ENCODE measurements around the gene MAML2. TPM values are rescaled to one million over a fixed set of nuclear protein-coding genes. Genes with fewer than 3 reads are reported as not detected.

Gene MAML2
- total RNA-seq, 1 donor from 2014 or later: 11.8 TPM

DNA sequence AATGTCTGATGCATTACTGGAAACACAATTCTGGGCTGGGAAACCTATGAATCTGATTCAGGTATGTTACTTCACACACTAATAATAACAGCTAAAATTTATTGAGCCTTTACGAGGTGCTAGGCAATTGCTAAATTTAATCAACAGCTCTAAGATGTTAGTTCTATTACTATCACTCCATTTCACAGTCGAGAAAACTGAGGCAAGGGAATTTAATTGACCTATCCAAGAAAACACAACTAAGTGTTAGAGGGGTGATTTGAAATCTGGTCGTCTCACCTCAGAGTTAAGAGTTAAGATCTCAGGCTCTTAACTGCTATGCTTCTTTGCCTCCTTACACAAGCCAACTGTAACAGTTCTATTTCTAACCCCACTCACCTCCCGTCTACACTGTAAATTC lies 8.8 kb downstream of the MAML2 start:
- no peak overlapping the region for H3K4me3 Mint-ChIP-seq (ENCODE audit: low read depth)
- intact Hi-C loops (cut with micrococcal nuclease): no loop called here
- peaks cover 66% of the 10 kb centered on the region for H3K4me1 Mint-ChIP-seq (ENCODE audit: low read depth)
- no peak for DNase-seq (ENCODE audit: low spot score)
- H3K27me3 Mint-ChIP-seq (ENCODE audit: low read depth): no peaks in the 10 kb centered on the region
- peaks cover 58% of the 10 kb centered on the region for H3K36me3 Mint-ChIP-seq (ENCODE audit: low read depth)
- no peaks in the 10 kb centered on the region for H3K9me3 Mint-ChIP-seq
- no peak overlapping the region for H3K27ac Mint-ChIP-seq

DNA sequence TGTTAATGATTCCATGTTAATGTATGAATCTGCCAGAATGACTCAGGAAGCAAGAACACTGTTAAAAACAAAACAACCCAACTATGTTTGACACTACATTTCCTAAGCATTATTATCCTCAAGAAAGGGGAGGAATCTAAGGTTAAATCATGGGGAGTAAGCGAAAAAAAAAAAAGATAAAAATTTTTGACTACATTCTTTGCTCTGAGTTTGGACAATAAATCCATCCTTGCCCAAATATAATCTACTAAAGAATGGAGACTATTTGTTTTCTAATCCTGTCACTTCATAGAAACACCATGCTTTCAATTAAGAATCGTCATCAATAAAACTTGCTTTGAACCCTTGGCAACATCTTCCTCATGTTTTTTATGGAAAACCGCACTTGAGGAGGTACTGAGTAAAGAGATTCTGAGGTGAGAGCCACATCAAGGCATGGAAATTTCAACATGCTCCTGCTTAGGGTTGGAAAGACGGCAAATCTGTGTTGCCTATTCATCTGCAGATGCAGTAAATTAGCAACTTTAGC lies 9.7 kb downstream of the MAML2 start:
- intact Hi-C loops (cut with micrococcal nuclease): loop anchor here (2.0 kb wide), 1 partner anchor 14 kb away; no protein-coding TSS in a partner anchor
- Mint-ChIP-seq H3K36me3 (ENCODE audit: low read depth) (peaks cover 63% of the 10 kb centered on the region), H3K27ac (no peak overlapping the region), H3K9me3 (no peaks in the 10 kb centered on the region), H3K27me3 (ENCODE audit: low read depth) (no peaks in the 10 kb centered on the region), H3K4me3 (ENCODE audit: low read depth) (no peak overlapping the region), H3K4me1 (ENCODE audit: low read depth) (peaks cover 66% of the 10 kb centered on the region)
- no peak for DNase-seq (ENCODE audit: low spot score)

DNA sequence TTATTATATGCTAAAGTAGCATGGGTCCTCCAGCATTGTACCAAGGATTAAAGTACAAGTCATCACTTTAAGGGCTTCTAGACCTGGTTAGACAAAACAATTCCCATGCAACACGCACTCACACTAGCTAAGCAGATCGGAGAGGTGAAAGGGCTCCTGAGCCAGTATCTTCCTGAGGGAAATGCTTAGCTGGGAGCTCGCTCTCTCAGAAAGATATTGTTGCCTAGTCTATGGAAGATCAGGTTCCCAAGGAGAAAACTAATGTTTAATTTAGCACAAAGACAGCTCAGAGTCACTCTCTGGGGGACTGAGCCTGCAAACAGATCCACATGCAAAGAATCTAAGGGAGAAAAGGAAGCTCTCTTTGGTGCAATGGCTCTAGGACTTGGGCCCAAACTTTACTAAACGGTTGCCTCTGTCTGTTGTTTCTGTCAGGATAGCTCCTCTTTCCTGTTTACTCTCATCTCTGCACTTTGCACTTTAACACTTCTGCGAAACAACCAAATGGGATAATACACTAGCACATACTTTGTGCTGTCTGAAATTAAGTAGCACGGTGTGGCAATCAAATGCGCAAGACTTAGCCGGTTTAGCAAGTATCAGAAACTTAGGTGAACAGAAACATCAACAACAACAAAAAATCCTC lies 10.7 kb downstream of the MAML2 start:
- H3K9me3 Mint-ChIP-seq: no peaks in the 10 kb centered on the region
- H3K4me1 Mint-ChIP-seq (ENCODE audit: low read depth): peaks cover 56% of the 10 kb centered on the region
- no peaks in the 10 kb centered on the region for H3K27me3 Mint-ChIP-seq (ENCODE audit: low read depth)
- peak overlapping the region; percentile 41 for H3K27ac Mint-ChIP-seq
- DNase-seq (ENCODE audit: low spot score): no peak
- intact Hi-C loops (cut with micrococcal nuclease): loop anchor here (2.0 kb wide), 1 partner anchor 13 kb away; no protein-coding TSS in a partner anchor
- H3K36me3 Mint-ChIP-seq (ENCODE audit: low read depth): peaks cover 59% of the 10 kb centered on the region
- no peak overlapping the region for H3K4me3 Mint-ChIP-seq (ENCODE audit: low read depth)

DNA sequence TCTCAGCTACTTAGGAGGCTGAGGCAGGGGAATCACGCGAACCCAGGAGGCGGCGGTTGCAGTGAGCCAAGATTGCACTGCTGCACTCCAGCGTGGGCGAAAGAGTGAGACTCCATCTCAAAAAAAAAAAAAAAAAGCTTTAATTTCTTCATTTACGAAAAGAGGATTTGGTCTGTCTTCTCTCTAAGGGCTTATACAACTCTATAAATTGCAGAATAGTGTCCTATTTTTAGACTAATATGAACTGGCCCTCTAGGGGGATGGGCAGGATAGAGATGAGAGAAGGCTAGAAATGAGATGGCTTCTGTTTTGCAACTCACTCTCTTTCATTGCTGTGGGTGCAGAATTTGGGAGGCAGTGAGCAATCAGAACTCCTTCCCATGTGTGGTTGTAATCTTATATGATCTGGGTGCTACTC lies 11.3 kb downstream of the MAML2 start:
- H3K9me3 Mint-ChIP-seq: no peaks in the 10 kb centered on the region
- intact Hi-C loops (cut with micrococcal nuclease): loop anchor here (2.0 kb wide), 1 partner anchor 13 kb away; no protein-coding TSS in a partner anchor
- peaks cover 51% of the 10 kb centered on the region for H3K4me1 Mint-ChIP-seq (ENCODE audit: low read depth)
- no peak for DNase-seq (ENCODE audit: low spot score)
- H3K27me3 Mint-ChIP-seq (ENCODE audit: low read depth): no peaks in the 10 kb centered on the region
- peaks cover 62% of the 10 kb centered on the region for H3K36me3 Mint-ChIP-seq (ENCODE audit: low read depth)
- peak overlapping the region; percentile 41 for H3K27ac Mint-ChIP-seq
- H3K4me3 Mint-ChIP-seq (ENCODE audit: low read depth): no peak overlapping the region

DNA sequence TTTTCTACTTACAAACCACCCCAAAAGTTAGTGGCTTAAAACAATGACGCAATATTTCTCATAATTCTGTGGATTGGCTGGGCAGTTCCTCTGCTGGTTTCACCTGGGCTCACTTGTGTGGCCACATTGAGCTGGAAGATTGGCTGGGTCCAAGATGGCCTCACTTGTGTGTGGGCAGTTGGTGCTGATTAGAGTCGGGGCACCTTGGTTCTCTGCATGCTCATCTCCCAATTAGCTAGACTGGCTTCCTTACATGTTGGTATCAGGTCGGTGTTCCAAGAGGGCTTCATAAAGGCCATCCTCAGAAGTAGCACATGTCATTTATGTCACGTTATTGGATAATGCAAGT lies 12.5 kb downstream of the MAML2 start:
- Mint-ChIP-seq H3K27me3 (ENCODE audit: low read depth) (no peaks in the 10 kb centered on the region), H3K4me3 (ENCODE audit: low read depth) (no peak overlapping the region), H3K27ac (peak overlapping the region; percentile 44), H3K4me1 (ENCODE audit: low read depth) (peaks cover 46% of the 10 kb centered on the region), H3K36me3 (ENCODE audit: low read depth) (peaks cover 58% of the 10 kb centered on the region), H3K9me3 (no peaks in the 10 kb centered on the region)
- no peak for DNase-seq (ENCODE audit: low spot score)
- intact Hi-C loops (cut with micrococcal nuclease): no loop called here

DNA sequence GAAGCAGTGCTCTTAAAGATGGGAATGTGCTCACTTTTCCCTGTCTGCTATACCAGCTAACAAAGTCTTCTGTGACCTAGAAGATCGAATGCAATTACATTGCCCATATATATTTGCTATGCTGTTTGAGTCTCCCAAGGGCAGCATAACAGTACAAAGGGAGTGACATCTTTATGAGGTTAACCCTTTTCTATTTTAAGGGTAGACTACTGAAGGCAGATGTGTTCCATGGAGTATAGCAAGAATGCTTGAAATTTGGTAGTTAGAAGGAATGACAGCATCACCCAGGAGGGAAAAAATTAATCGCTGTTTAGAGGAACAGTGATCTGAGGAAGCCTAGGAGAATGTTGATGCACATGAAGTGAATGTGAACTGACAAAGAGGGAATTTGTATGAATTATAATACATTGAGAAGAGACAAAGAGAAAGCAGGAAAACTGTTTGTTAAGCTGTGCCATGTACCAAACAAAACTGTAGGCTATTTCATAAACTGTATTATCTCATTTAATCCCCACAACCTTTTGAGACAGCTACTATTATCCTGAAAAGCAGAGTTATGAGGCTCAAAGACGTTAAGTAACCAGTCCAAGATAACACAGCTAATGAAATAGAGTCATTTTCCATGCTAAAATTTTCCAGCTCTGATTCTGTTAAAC lies 13.0 kb downstream of the MAML2 start:
- H3K4me1 Mint-ChIP-seq (ENCODE audit: low read depth): peaks cover 45% of the 10 kb centered on the region
- DNase-seq (ENCODE audit: low spot score): no peak
- intact Hi-C loops (cut with micrococcal nuclease): loop anchor here (1.0 kb wide), 2 partner anchors 8 to 37 kb away; no protein-coding TSS in a partner anchor
- H3K4me3 Mint-ChIP-seq (ENCODE audit: low read depth): no peak overlapping the region
- H3K27me3 Mint-ChIP-seq (ENCODE audit: low read depth): no peaks in the 10 kb centered on the region
- H3K36me3 Mint-ChIP-seq (ENCODE audit: low read depth): peaks cover 55% of the 10 kb centered on the region
- no peaks in the 10 kb centered on the region for H3K9me3 Mint-ChIP-seq
- peak overlapping the region; percentile 73 for H3K27ac Mint-ChIP-seq

DNA sequence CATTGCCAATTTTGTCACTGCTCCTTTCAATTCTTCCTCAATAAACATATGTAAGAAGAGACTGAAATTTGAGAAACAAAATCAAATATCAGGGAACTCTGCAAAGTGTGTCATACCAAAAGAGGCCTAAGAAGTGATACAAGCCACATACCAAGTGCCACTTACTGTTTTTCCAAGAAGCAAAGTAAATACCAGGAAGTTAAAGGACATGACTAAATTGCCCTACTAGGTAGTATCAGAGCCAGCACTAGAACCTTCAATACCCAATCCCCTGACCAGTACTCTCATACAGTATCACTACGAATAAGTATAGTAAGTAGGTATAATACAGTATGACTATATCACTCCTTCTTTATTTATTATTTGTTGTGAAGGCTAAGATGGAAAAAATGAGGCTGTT lies 13.6 kb downstream of the MAML2 start:
- H3K27me3 Mint-ChIP-seq (ENCODE audit: low read depth): no peaks in the 10 kb centered on the region
- H3K9me3 Mint-ChIP-seq: no peaks in the 10 kb centered on the region
- H3K36me3 Mint-ChIP-seq (ENCODE audit: low read depth): peaks cover 49% of the 10 kb centered on the region
- peak overlapping the region; percentile 73 for H3K27ac Mint-ChIP-seq
- intact Hi-C loops (cut with micrococcal nuclease): loop anchor here (1.0 kb wide), 2 partner anchors 9 to 36 kb away; no protein-coding TSS in a partner anchor
- no peak for DNase-seq (ENCODE audit: low spot score)
- H3K4me3 Mint-ChIP-seq (ENCODE audit: low read depth): peak overlapping the region; percentile 20
- peaks cover 44% of the 10 kb centered on the region for H3K4me1 Mint-ChIP-seq (ENCODE audit: low read depth)

DNA sequence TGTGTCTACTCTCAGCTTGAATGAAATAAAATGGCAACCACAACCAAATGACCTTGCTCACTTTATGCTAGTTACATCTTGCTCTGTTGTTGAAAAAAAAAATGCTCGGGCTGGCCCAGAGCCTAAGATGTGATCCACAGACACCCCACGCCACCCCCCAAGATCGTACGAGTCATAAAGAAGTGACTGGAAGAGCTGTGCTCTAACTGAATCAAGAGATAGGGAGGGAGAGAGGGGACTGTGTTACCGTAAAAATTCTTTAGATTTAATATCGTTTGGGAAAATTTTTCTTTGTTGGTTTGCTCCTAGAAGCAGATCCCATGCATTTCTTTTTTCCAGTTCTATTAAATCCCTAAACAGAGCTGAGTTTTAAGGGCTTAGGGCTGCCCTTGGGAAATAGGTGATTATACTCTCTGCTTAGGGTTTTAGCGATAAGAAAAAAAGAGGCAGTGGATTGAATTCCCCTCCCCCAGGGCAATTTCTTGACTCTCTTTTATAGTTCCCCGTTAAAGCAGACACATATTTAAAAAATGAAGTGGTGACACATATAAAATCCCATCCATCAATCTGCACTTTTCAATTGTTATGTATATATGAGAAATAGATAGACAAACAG lies 14.5 kb downstream of the MAML2 start:
- Mint-ChIP-seq H3K9me3 (no peaks in the 10 kb centered on the region), H3K27me3 (ENCODE audit: low read depth) (no peaks in the 10 kb centered on the region), H3K4me3 (ENCODE audit: low read depth) (no peak overlapping the region), H3K4me1 (ENCODE audit: low read depth) (peaks cover 41% of the 10 kb centered on the region), H3K27ac (no peak overlapping the region), H3K36me3 (ENCODE audit: low read depth) (peaks cover 48% of the 10 kb centered on the region)
- intact Hi-C loops (cut with micrococcal nuclease): loop anchor here (1.0 kb wide), 2 partner anchors 10 to 35 kb away; no protein-coding TSS in a partner anchor
- DNase-seq (ENCODE audit: low spot score): no peak

DNA sequence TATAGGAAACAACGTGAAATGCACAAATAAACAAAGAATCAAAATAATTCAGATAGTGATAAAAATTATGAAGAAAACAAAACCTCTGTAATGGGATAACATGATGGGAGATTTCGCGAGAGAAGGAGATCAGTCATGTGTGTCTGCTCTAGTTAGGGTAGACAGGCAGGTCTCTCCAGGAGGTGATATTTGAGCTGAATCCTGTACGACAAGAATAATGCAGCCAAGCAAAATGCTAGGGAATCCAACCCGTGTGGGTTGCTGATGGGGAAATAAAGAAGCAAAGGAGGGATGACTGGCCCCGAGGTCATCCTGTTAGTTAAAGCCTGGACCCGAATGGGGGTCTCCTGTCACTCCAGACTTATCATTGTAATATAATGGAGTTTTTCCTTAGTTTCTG lies 16.0 kb downstream of the MAML2 start:
- no peak for DNase-seq (ENCODE audit: low spot score)
- intact Hi-C loops (cut with micrococcal nuclease): no loop called here
- Mint-ChIP-seq H3K27me3 (ENCODE audit: low read depth) (no peaks in the 10 kb centered on the region), H3K4me1 (ENCODE audit: low read depth) (peaks cover 29% of the 10 kb centered on the region), H3K4me3 (ENCODE audit: low read depth) (no peak overlapping the region), H3K27ac (no peak overlapping the region), H3K9me3 (no peaks in the 10 kb centered on the region), H3K36me3 (ENCODE audit: low read depth) (peaks cover 44% of the 10 kb centered on the region)

DNA sequence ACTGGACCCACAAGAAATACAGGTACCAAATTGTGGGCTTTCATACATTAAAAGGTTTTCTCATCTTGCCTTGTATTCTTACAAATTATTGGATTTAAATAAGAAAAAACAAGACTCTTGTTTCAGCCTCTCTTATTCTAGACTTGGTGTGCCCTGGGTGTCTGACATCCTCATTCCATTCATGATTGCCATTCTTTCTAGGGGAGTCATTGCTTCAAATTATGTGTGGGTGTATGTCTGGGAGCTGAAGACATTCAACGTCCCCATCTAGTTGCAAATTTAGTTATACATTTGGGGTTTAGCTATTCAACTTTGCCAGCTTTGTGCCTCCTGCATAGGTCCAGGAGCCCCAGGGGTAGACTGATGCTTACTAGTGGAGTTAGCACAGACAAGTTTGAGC lies 18.1 kb downstream of the MAML2 start:
- H3K36me3 Mint-ChIP-seq (ENCODE audit: low read depth): peaks cover 52% of the 10 kb centered on the region
- no peak for DNase-seq (ENCODE audit: low spot score)
- no peak overlapping the region for H3K4me3 Mint-ChIP-seq (ENCODE audit: low read depth)
- H3K9me3 Mint-ChIP-seq: no peaks in the 10 kb centered on the region
- no peaks in the 10 kb centered on the region for H3K27me3 Mint-ChIP-seq (ENCODE audit: low read depth)
- intact Hi-C loops (cut with micrococcal nuclease): no loop called here
- no peak overlapping the region for H3K27ac Mint-ChIP-seq
- H3K4me1 Mint-ChIP-seq (ENCODE audit: low read depth): peaks cover 24% of the 10 kb centered on the region

DNA sequence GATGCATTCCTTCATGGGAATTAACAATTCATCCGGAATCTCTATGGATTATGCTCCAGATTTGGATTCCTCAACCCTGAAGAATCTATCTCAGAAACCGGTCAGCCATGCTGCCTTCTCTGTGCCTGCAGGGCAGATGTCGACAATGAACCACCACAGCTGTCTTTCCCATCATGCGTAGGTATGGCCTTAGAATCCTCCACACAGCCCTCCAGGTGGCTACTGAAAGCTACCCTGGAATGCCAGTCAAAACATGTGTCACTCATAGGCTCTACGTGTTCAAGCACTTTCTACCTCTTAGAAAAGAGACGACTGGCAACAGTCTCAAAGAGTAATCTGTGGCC lies 19.4 kb downstream of the MAML2 start:
- peaks cover 20% of the 10 kb centered on the region for H3K4me1 Mint-ChIP-seq (ENCODE audit: low read depth)

DNA sequence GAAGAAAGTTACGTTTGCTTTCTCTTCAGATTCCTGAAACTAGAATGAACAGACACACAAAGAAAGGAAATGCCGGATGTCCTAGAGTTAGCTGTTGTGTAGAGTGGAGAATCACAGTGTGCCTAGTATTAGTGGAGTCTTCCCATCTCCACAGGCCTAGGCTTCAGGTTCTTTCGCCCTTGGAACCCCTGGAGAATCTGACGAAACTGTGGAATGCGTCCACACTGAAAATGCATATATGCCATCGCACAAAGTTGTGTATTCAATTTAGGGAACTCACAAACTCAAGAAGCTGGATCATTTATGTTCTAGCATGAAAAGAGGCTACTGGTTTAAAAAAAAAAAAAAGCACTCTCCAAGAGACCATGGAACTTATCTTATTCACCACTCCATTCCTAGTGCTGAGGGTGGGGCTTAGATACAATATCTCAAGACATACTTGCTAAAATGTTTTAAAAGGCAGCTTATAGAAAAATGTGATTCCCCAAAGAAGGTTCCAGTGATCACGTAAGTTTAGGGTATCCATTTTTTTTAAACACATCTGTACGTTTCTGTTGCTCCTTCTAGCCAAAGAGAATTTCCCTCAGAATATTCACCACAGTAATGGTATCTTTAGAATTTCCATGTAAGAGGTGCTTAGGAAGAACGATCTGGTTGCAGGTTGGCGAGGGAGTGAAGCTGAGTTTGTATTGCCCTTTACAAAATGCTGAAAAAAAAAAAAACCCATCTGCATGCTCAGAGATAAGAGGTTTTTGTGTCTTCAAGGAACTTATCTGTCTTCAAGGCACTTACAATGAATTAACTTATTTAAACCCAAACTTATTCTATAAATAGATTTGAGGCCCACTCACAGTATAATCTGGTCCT lies 20.0 kb downstream of the MAML2 start:
- H3K27me3 Mint-ChIP-seq (ENCODE audit: low read depth): no peaks in the 10 kb centered on the region
- intact Hi-C loops (cut with micrococcal nuclease): no loop called here
- H3K4me3 Mint-ChIP-seq (ENCODE audit: low read depth): no peak overlapping the region
- H3K4me1 Mint-ChIP-seq (ENCODE audit: low read depth): peaks cover 21% of the 10 kb centered on the region
- no peaks in the 10 kb centered on the region for H3K9me3 Mint-ChIP-seq
- H3K27ac Mint-ChIP-seq: no peak overlapping the region
- no peak for DNase-seq (ENCODE audit: low spot score)
- peaks cover 44% of the 10 kb centered on the region for H3K36me3 Mint-ChIP-seq (ENCODE audit: low read depth)

More for the DNA sequence above, 19.4 kb downstream of the MAML2 start:
- Mint-ChIP-seq H3K27ac (no peak overlapping the region), H3K4me3 (ENCODE audit: low read depth) (no peak overlapping the region), H3K27me3 (ENCODE audit: low read depth) (no peaks in the 10 kb centered on the region), H3K9me3 (no peaks in the 10 kb centered on the region), H3K36me3 (ENCODE audit: low read depth) (peaks cover 44% of the 10 kb centered on the region)
- intact Hi-C loops (cut with micrococcal nuclease): no loop called here
- no peak for DNase-seq (ENCODE audit: low spot score)

Data from activated T-helper 2 cell treated with anti-CD3 and anti-CD28 coated beads, Interferon-gamma antibody, Interleukin-2, Interleukin-4, amounts not matched to agents 10 μg/mL and 5 μg/mL and 100 μg/mL, durations not matched to agents 14 hours and 24 hours and 36 hours (primary cell).